Kidney (tissue), 14 donors: ENCODE data around the gene DLX4. TPM values are rescaled to one million over a fixed set of nuclear protein-coding genes. Genes with fewer than 3 reads are reported as not detected.

ENCODE experiments used
- DNase-seq, 5 donors: peaks; one replicate each; pipeline ENCODE4 v3.0.0-alpha.2; 2013 to 2020
- FAIRE-seq: peaks from 2 replicates; lab custom pipeline; 2012; peaks lifted over from hg19 to GRCh38; lab: Jason Lieb, UNC
- H3K27ac ChIP-seq, 2 donors: one replicate each; pipeline ENCODE4 v1.7.0; 2013; ENCODE audit warnings: low read depth in 2 of 2, low read length in 2 of 2, inconsistent platforms in 1 of 2
- H3K27me3 ChIP-seq: one replicate; pipeline ENCODE4 v1.7.1; 2013; ENCODE audit warnings: low read length, inconsistent platforms; ENCODE audit not compliant: control insufficient read depth, insufficient read depth
- H3K36me3 ChIP-seq, 3 donors: one replicate each; pipeline versions ENCODE4 v1.7.0 to v1.7.1; 2013; ENCODE audit warnings: low read length in 3 of 3, control low read depth in 1 of 3, inconsistent platforms in 1 of 3; ENCODE audit not compliant: insufficient read depth in 3 of 3, control insufficient read depth in 2 of 3
- H3K4me1 ChIP-seq, 3 donors: one replicate each; pipeline versions ENCODE4 v1.7.0 to v1.7.1; 2013; ENCODE audit warnings: low read length in 3 of 3, inconsistent platforms in 1 of 3, low read depth in 1 of 3; ENCODE audit not compliant: control insufficient read depth in 2 of 3, insufficient read depth in 2 of 3
- H3K4me3 ChIP-seq, 3 donors: one replicate each; pipeline versions ENCODE4 v1.7.0 to v1.8.1; 2013; ENCODE audit warnings: low read length in 3 of 3, control low read depth in 1 of 3, inconsistent platforms in 1 of 3
- H3K9ac ChIP-seq, 3 donors: one replicate each; pipeline versions ENCODE4 v1.7.0 to v1.7.1; 2013; ENCODE audit warnings: low read length in 3 of 3, control low read depth in 1 of 3, inconsistent platforms in 1 of 3
- H3K9me3 ChIP-seq, 3 donors: one replicate each; pipeline versions ENCODE4 v1.7.0 to v1.7.1; 2013; ENCODE audit warnings: low read length in 3 of 3, control low read depth in 1 of 3, inconsistent platforms in 1 of 3; ENCODE audit not compliant: control insufficient read depth in 2 of 3, insufficient read depth in 1 of 3
- CTCF ChIP-seq: IDR thresholded peaks from 3 replicates; pipeline ENCODE4 v1.5.1; 2012; ENCODE audit warnings: mild to moderate bottlenecking, moderate library complexity, borderline replicate concordance; ENCODE audit not compliant: insufficient read depth; ENCODE audit errors: extremely low read depth
- intact Hi-C: fragments of 100-400 bp; cut with DNase I; formaldehyde crosslinking; loops from one replicate; pipeline ENCODE4 v1.11.1; 2022
- polyA plus RNA-seq: library from polyadenylated mRNA; stranded (reverse); fragments of 350-450 nt; fragmentation: Illumina TruSeq; extraction: RNeasy Lipid Tissue Mini Kit (QIAGEN cat#74804); gene quantifications from one replicate; pipeline ENCODE4 v1.2.3, GENCODE V29; 2014; ENCODE audit warnings: low read depth, low replicate concordance; ENCODE audit not compliant: insufficient read depth
- total RNA-seq: library from RNA; stranded (reverse); fragmentation: NEBNext Ultra II Directional; extraction: Animal tissue kit (Norgen Biotek cat#: 25700); gene quantifications from one replicate; pipeline ENCODE4 v1.2.1, GENCODE V29; 2021
- donor health status: control.
- donor health status: control.
- donor health status: control.
- donor health status: control.
- donor health status: control.
- donor health status: DM: yes; HTN: yes; CAD: no.
- donor health status: Normal renal cell carcinoma (clear cell type).

DLX4 gene
- total and polyA plus RNA-seq, 2 donors from 2014 or later, result 0.44 TPM; not detected in 1

- FAIRE-seq (no peak), DNase-seq (no peak)
- TF ChIP-seq CTCF, result no peak
- H3K27me3 ChIP-seq, result no peaks in the 10 kb centered on the region
- no peaks in the 10 kb centered on the region for H3K36me3 ChIP-seq
- no peak overlapping the region for H3K4me3 ChIP-seq
- no peaks in the 10 kb centered on the region for H3K4me1 ChIP-seq
- no peak overlapping the region for H3K27ac ChIP-seq
- H3K9me3 ChIP-seq, result peaks cover 0 to 14% (median 3%) of the 10 kb centered on the region in 3 donors
- intact Hi-C loops, result no loop called here
- H3K9ac ChIP-seq, result no peak overlapping the region
Observed at GRCh38 chr17:50009282-50009681, 40.3 kb downstream of the DLX4 start.

- intact Hi-C loops, result no loop called here
- Histone ChIP-seq H3K9ac (no peak overlapping the region), H3K27me3 (no peaks in the 10 kb centered on the region), H3K36me3 (no peaks in the 10 kb centered on the region), H3K27ac (no peak overlapping the region), H3K4me3 (no peak overlapping the region), H3K4me1 (no peaks in the 10 kb centered on the region), H3K9me3 (peaks cover 0 to 15% (median 3%) of the 10 kb centered on the region in 3 donors)
- TF ChIP-seq CTCF, result no peak
- DNase-seq (no peak), FAIRE-seq (no peak)
Observed at GRCh38 chr17:50013079-50013478, 44.1 kb downstream of the DLX4 start.

- H3K9me3 ChIP-seq, result peaks cover 0 to 15% (median 0%) of the 10 kb centered on the region in 3 donors
- H3K4me1 ChIP-seq, result no peaks in the 10 kb centered on the region
- no peaks in the 10 kb centered on the region for H3K27me3 ChIP-seq
- H3K27ac ChIP-seq, result no peak overlapping the region
- intact Hi-C loops, result no loop called here
- no peaks in the 10 kb centered on the region for H3K36me3 ChIP-seq
- FAIRE-seq (no peak), DNase-seq (no peak)
- H3K4me3 ChIP-seq, result no peak overlapping the region
- no peak overlapping the region for H3K9ac ChIP-seq
- TF ChIP-seq CTCF, result no peak
Observed at GRCh38 chr17:50014471-50015088, 45.6 kb downstream of the DLX4 start.

- no peaks in the 10 kb centered on the region for H3K4me1 ChIP-seq
- peaks cover 0 to 15% (median 0%) of the 10 kb centered on the region in 3 donors for H3K9me3 ChIP-seq
- no peak for TF ChIP-seq CTCF
- no peak overlapping the region for H3K4me3 ChIP-seq
- H3K36me3 ChIP-seq, result no peaks in the 10 kb centered on the region
- no peak for DNase-seq
- H3K9ac ChIP-seq, result no peak overlapping the region
- H3K27ac ChIP-seq, result no peak overlapping the region
- H3K27me3 ChIP-seq, result no peaks in the 10 kb centered on the region
- no peak for FAIRE-seq
- intact Hi-C loops, result no loop called here
Observed at GRCh38 chr17:50015146-50015545, 46.2 kb downstream of the DLX4 start.
